Measurements from ENCODE around the gene FOXA1.
A peak's percentile ranks its signal among the peaks of the same experiment; 100 is the strongest.

FOXA1 gene

DNA sequence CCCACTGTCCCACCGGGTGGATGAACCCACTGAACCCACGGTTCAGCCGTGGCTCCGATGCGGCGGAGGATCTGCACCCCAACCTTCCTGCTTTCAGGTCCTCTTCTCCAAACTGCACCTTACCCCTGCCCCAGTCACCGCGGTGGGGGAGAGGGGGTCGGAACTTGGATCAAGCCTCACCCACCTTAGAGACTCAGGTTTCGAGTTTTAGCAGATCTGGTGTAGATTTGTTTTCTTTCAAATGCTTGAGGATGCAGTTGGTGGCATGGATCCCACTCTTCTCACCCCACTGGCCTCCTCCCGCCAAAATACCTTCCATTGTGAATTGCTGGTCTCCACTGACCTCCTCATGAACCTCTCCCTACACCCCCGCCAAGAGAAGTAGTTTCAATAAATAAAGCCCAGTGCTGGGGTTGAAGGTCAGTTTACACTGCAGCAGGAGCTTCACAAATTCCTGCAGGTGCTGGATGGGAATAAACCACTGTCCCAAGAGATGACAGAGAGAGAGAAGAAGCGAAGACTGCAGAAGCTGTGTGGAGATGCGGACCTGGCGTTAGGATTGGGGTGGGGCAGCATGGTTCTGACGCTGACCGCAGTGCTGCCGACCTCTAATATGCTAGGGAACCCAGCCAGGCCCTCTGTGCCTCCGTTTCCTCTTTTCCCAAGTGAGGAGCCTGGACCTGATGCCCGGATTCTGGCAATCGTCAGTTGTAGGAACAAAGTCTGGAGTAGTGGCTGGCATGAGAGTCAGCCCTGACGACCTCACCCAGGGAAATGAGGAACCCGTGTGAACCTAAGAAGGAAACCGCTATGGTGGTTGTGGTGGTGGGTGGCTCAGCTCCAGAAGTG, 7.8 kb upstream of the FOXA1 start:
- no peak for DNase-seq

DNA sequence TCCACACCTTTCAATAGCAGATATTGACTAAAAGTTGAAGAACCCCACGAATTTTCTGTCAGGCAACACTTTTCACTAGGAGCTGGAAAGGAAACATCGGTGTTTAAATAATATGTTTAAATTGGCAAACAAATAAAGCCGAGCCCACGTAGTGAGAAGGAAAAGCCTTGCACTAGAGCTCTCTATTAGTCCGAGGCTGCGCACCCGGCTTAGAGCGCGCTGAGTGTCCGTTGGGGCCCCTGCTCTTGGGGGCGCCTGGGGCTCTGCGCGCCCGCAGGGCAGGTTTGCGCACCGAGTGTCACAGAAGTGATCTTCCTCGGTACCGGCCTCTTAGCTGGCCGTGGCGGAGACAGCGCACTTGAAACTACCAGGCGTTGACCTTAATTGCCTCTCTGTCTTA, 6.8 kb upstream of the FOXA1 start:
- DNase-seq, result no peak

DNA sequence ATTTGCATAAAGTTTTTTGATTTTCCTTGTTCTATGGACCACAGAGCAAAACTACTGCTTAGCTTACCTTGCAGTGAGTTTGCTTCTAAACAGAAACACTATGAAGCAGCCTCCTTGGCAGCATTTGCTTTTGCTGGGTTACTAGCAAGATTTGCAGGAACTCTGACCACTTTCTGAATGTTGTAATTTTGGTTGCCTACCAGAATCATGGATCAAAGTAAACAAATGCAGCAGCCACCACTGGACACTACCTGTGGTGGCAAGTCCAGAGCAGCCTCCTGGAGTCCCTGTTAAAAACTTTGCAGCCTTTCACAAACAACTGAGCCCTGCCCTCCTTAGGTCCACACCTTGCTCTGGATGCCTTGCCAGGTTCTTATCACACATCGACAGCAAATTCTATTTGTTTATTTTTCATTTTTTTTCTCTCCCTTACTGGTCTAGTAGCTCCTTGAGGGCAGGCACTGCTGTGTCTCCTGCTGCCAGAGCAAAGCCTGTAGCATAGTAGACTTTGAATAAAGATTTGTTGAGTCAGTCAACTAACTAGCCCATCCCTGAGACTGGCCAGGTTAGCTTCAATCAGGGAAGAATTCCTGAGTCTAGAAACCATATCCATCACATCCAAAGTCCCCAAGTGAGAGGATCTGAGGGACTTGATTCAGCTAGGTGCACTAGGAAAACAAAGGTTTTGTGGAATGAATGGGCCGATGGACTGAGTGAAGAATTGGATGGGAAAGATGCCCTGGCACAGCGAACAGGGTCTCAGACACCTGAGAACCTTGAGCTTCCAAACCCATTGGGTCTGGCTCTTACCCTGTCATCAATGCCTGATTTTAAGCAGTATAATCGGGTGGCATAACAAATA, 6.1 kb upstream of the FOXA1 start:
- DNase-seq, result no peak

DNA sequence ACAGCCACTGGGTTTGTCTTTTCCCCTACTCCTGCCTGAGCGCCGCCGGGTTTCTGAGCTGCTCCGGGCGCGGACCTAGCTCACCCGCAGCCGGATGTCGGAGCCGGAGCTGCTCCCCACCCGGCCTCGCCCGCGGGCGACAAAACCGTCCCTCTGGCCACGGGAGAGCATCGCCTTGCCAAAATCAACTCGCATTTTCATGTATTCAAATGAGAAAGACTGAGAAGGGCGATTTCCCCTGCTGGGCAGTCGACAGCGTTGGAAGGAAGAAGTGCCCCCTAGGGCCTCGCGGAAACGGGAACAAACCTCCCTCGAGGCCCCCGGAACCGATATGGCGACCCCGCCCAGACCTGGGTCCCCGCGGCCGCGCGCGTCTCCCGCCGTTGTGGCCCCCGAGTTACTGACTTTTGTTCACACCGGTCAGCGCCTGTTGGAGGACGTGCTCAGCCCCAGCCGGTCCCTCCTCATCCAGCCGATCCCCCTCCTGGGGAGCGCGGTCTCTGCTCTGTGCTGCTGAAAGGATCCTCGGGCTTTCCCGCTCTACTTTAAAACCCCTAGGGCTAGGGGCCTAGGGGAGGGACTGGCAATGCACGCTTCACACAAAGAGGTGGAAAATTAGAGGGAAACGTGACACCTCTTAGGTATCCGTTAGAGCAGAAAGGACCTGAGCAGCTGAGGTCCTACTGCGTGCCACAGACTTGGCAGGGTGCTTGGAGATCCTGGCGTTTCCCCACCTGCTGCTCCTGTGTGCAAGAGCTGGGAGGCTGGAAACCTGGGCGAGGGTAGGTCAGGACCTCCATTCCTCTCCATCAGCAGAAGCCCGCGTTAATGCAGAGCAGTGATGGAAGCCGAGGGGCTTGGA, 4.7 kb upstream of the FOXA1 start:
- DNase-seq, result no peak

GRCh38 chr14:37598747-37599506, 3.9 kb upstream of the FOXA1 start:
- no peak for DNase-seq

DNA sequence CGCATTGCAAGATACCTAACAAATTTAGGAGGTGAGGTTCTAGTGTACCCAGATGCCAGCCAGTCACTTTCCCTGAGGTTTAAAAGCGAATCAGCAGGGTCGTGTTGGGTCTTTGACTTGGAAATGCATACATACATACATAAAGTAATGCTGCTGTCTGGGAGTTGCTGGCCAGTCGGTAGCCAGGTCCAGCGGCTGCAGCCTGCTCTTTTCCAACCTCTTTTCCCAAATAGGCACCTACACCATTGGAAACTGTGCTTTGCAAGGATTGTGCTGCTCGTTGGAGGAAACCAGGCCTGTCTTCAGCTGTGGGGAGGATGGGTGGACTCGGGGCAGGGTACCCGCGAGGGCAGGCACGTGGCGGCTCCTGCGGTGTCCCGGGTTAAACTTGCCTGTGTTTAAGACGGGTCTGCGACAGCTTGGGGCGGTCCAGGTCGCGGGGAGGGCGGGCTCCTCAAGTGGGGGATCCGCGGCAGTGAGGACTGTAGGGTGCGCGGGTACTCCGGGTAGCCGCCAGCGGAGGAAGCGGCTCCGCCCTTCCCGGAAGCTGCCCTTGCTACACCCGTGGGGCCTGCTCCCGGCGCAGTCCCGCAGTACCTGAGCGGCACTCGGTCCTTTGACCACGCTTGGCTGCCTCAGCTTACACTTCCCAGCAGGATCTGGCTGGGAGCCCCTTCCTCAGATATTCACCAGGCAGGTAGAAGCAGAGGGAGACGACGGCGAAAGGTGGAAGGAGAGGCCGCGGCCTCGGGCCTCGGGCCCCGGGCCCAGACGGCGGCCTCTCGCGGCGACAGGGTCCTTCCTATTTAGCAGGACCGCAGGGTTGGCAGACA, 3.1 kb upstream of the FOXA1 start:
- no peak for DNase-seq

DNA sequence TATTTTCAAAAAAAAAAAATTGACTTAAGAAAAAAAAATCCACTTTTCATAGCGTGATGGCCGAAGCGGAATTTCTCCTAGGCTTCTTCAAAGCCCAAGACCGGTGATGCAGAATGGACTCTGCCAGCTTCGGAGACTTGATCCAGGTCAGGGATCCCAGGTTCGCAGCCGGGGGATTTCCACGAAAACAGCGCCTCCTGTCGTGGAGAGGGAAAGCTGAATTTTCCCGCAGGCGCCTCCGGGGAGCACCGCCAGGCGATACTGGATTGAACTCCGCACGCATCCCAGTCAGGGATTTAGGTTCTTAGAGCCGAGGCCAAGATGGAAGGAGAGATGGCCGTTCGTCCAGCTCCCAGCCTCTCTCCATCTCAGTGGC, 2.5 kb upstream of the FOXA1 start:
- no peak for DNase-seq

GRCh38 chr14:37596790-37597472, 1.9 kb upstream of the FOXA1 start:
- DNase-seq, result no peak

GRCh38 chr14:37595809-37596621, 966 bp upstream of the FOXA1 start:
- DNase-seq, result peak; percentile 43

DNA sequence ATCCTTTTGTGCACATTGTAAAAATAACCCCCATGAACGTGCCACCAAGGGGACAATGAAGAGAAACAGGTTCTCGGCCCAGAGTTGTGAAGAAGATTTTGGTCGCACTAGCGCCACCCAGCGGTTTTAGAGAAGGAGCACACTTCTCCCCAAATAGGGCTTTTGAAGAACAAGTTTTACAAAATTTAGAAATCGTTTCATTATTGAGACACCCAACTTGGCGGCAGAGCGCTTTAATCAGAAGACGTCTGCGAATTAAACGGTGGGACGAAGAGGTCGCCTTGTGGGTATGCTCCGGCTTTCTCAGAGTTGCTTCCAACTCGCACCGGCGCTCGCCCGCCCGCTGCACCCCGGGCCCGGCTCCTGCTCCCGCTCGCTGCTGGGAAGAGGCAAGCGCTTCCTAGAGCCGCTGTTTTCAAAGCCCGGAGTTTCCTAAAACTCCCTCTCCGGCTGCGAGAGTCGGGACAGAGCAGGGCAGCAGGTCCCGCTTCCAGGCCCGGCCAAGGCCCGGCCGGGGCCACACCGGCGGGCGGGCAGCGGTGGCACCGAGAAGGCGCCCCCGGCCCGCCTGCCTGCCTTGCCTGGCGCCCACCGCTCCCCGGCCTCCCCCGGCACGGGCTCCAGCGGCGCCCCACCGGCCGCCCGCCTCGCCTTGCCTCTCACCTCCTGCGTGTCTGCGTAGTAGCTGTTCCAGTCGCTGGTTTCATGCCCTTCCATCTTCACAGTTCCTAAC, 645 bp downstream of the FOXA1 start:
- DNase-seq, result no peak

GRCh38 chr14:37593511-37594237, 1.4 kb downstream of the FOXA1 start:
- DNase-seq, result no peak

- no peak for DNase-seq
Observed at GRCh38 chr14:37592482-37593408, 2.3 kb downstream of the FOXA1 start.

DNA sequence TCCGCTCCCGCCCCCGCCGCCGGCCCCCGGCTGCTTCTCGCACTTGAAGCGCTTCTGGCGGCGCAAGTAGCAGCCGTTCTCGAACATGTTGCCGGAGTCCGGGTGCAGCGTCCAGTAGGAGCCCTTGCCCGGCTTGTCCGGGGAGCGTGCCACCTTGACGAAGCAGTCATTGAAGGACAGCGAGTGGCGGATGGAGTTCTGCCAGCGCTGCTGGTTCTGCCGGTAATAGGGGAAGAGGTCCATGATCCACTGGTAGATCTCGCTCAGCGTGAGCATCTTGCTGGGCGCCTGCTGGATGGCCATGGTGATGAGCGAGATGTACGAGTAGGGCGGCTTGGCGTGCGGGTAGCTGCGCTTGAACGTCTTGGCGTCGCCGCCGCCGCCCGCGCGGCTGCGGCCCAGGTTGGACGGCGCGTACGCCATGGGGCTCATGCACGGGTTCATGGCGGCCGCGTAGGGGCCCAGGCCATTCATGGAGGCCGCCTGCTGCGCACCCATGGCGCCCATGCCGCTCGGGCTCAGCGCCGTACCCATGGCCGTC, 3.0 kb downstream of the FOXA1 start:
- no peak for DNase-seq

DNA sequence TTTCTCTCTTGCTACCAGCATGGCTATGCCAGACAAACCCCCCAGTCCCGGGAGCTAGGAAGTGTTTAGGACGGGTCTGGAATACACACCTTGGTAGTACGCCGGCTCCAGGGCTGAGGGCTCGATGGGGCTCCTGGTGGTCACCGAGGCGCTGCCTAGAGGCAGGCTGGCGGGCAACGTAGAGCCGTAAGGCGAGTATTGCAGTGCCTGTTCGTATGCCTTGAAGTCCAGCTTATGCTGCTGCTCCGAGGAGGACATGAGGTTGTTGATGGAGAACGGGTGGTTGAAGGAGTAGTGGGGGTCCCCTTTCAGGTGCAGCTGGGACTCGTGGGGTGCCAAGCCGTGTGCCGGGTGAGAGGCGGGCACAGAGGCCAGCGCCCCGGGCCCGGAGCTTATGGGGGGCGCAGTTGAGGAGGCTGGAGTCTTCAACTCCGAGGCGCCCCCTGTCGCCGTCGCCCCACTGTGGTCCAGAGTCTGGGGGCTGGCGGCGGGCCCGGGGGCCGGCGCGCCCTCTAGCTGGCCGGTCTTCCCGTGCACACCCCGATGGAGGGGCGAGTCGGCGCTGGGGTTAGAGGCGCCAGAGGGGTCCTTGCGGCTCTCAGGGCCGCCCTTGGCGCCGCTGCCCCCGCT, 3.6 kb downstream of the FOXA1 start:
- no peak for DNase-seq

DNA sequence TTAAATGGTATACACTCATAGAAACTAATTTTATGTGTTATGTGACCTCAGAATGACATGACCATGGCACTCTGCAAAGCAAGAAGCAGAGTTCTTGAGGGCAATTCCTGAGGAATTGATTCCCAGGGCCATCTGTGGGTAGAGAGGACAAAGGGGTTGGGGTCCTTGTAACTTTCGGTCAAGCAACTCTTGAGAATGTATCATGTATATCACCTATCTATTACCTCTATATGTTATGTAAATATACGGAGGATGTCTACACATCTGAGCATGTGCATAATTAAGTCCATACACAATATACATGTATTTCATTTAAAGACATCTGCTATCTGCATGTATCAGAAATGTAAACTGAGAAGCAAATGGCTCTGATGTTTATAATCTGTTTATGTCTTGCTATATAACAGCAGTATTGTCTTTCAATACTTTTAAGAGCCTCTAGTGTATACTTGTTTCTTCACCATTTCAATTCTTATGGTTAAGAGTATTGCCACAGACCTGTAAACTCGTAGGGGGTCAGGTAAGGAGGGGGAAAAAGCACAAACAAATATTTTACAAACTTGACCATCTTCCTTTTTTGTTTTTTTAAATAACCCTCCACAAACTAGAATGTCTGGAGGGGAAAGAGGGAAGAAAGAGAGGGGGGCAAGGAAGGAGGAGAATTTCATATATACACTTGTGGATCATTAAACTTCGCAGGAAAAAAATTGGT, 4.5 kb downstream of the FOXA1 start:
- no peak for DNase-seq
